IMR-90 (cell line): ENCODE measurements around the gene PARD6G. TPM values are rescaled to one million over a fixed set of nuclear protein-coding genes. Genes with fewer than 3 reads are reported as not detected.

Experiments used
- ATAC-seq: fragments of 200-7000 bp; cut with Tn5 transposase; 2 replicates; pipeline ENCODE4 v1.9.1; 2020; ENCODE audit warnings: low read depth, mild to moderate bottlenecking, moderate library complexity
- BruUV-seq: library from RNA; stranded (reverse); fragments of 400-500 nt; replicated peaks from 2 replicates; lab custom pipeline; 2021; lab: Mats Ljungman, UMichigan
- CTCF ChIA-PET: fragments of 300-600 bp; formaldehyde crosslinking; extraction: SDS; loops from one replicate; lab custom pipeline; 2021; ENCODE audit warnings: antibody characterized with exemption; lab: Yijun Ruan, JAX
- POLR2A ChIA-PET: fragments of 300-600 bp; sonication (Branson Sonifier 250); formaldehyde crosslinking; loops from one replicate; lab custom pipeline; 2022; ENCODE audit warnings: antibody characterized with exemption; ENCODE audit not compliant: unreplicated experiment; lab: Charles Lee
- DNase-seq: peaks from one replicate; pipeline ENCODE4 v3.0.0; 2013
- H2AFZ ChIP-seq: replicated peaks from 2 replicates; pipeline ENCODE3; 2013; ENCODE audit warnings: low read length, mild to moderate bottlenecking; ENCODE audit not compliant: poor library complexity
- H2AK5ac ChIP-seq: 2 replicates; pipeline ENCODE4 v1.6.1; 2013; ENCODE audit warnings: low read depth, low read length, inconsistent platforms
- H2AK9ac ChIP-seq: replicated peaks from 2 replicates; pipeline ENCODE3; 2013; ENCODE audit warnings: mild to moderate bottlenecking, low read depth, low read length, moderate library complexity; ENCODE audit not compliant: poor library complexity
- H2BK120ac ChIP-seq: 2 replicates; pipeline ENCODE4 v1.6.1; 2013; ENCODE audit warnings: low read depth, low read length, inconsistent platforms
- H2BK15ac ChIP-seq: 3 replicates; pipeline ENCODE4 v1.6.1; 2013; ENCODE audit warnings: low read depth, low read length, inconsistent platforms
- H2BK20ac ChIP-seq: 2 replicates; pipeline ENCODE4 v1.6.1; 2013; ENCODE audit warnings: low read depth, mild to moderate bottlenecking, inconsistent platforms, low read length, moderate library complexity
- H2BK5ac ChIP-seq: 2 replicates; pipeline ENCODE4 v1.6.1; 2013; ENCODE audit warnings: mild to moderate bottlenecking, low read depth, low read length, inconsistent platforms; ENCODE audit not compliant: poor library complexity, severe bottlenecking
- H3K14ac ChIP-seq: replicated peaks from 2 replicates; pipeline ENCODE4 v1.6.1; 2013; ENCODE audit warnings: low read depth, low read length, inconsistent platforms
- H3K18ac ChIP-seq: 2 replicates; pipeline ENCODE4 v1.6.1; 2013; ENCODE audit warnings: low read depth, low read length, control low read depth
- H3K23ac ChIP-seq: 2 replicates; pipeline ENCODE4 v1.6.1; 2013; ENCODE audit warnings: low read depth, low read length, inconsistent platforms
- H3K27ac ChIP-seq: 2 replicates; pipeline ENCODE4 v1.5.1; 2013; ENCODE audit warnings: mild to moderate bottlenecking, control low read depth, low read length; ENCODE audit not compliant: insufficient read depth
- H3K27me3 ChIP-seq: 2 replicates; pipeline ENCODE4 v1.6.1; 2013; ENCODE audit warnings: low read length; ENCODE audit not compliant: control insufficient read depth, insufficient read depth
- H3K36me3 ChIP-seq: 2 replicates; pipeline ENCODE4 v1.6.1; 2013; ENCODE audit warnings: low read length, mixed read lengths; ENCODE audit not compliant: control insufficient read depth, insufficient read depth
- H3K4ac ChIP-seq: 2 replicates; pipeline ENCODE4 v1.6.1; 2013; ENCODE audit warnings: low read depth, low read length, inconsistent platforms
- H3K4me1 ChIP-seq: 2 replicates; pipeline ENCODE4 v1.6.1; 2013; ENCODE audit warnings: low read length, mixed read lengths; ENCODE audit not compliant: control insufficient read depth, insufficient read depth
- H3K4me2 ChIP-seq: 2 replicates; pipeline ENCODE4 v1.6.1; 2013; ENCODE audit warnings: low read depth, mild to moderate bottlenecking, control low read depth, low read length, moderate library complexity
- H3K4me3 ChIP-seq: 2 replicates; pipeline ENCODE4 v1.5.1; 2013; ENCODE audit warnings: low read depth, mild to moderate bottlenecking, control low read depth, low read length, moderate library complexity; ENCODE audit not compliant: insufficient read depth
- H3K56ac ChIP-seq: 2 replicates; pipeline ENCODE4 v1.6.1; 2013; ENCODE audit warnings: low read length, inconsistent platforms; ENCODE audit not compliant: insufficient read depth; ENCODE audit errors: extremely low read depth
- H3K79me1 ChIP-seq, 2 experiments: 2 replicates each; pipeline ENCODE4 v1.6.1; 2013; ENCODE audit warnings: low read length in 2 of 2, inconsistent platforms in 1 of 2, low read depth in 1 of 2
- H3K9ac ChIP-seq: 2 replicates; pipeline ENCODE4 v1.6.1; 2013; ENCODE audit warnings: low read depth, low read length, control low read depth
- H3K9me1 ChIP-seq: 2 replicates; pipeline ENCODE4 v1.6.1; 2013; ENCODE audit warnings: low read length, inconsistent platforms; ENCODE audit not compliant: insufficient read depth
- H3K9me3 ChIP-seq: 2 replicates; pipeline ENCODE4 v1.6.1; 2013; ENCODE audit warnings: low read length; ENCODE audit not compliant: control insufficient read depth, insufficient read depth
- H4K20me1 ChIP-seq: 2 replicates; pipeline ENCODE4 v1.6.1; 2013; ENCODE audit warnings: low read length, inconsistent platforms; ENCODE audit not compliant: insufficient read depth
- H4K5ac ChIP-seq: 2 replicates; pipeline ENCODE4 v1.6.1; 2013; ENCODE audit warnings: mild to moderate bottlenecking, low read depth, low read length, control low read depth
- H4K8ac ChIP-seq, 2 experiments: 2 replicates each; pipeline ENCODE4 v1.6.1; 2013; ENCODE audit warnings: low read depth in 2 of 2, low read length in 2 of 2, control low read depth in 1 of 2, inconsistent platforms in 1 of 2
- H4K91ac ChIP-seq: 2 replicates; pipeline ENCODE4 v1.6.1; 2013; ENCODE audit warnings: low read depth, low read length, inconsistent platforms; ENCODE audit not compliant: insufficient read depth
- MAFK ChIP-seq: IDR thresholded peaks from 2 replicates; pipeline ENCODE4 v1.6.1; 2012; ENCODE audit warnings: low read depth, low read length, improper control_type of control experiment
- WGBS, 2 experiments: methylation state at CpG; one replicate each; pipeline versions ENCODE4 v1.1.5 to v1.1.7; 2013; ENCODE audit warnings: missing lambda C conversion rate in 2 of 2; ENCODE audit not compliant: insufficient read length in 1 of 2; ENCODE audit errors: extremely low coverage in 2 of 2; 5-methylcytosine and 5-hydroxymethylcytosine counted together
- dilution Hi-C: fragments of 300-500 bp; cut with HindIII; formaldehyde crosslinking; loops from one replicate; pipeline ENCODE4 v1.14.3; 2018; ENCODE audit warnings: low sequenced_read_pairs; ENCODE audit not compliant: unreplicated experiment
- in situ Hi-C: fragments of 300-500 bp; cut with MboI; formaldehyde crosslinking; loops from 3 replicates; pipeline ENCODE4 v1.14.3; 2019; ENCODE audit warnings: low sequenced_read_pairs, inconsistent platforms, mixed read lengths
- intact Hi-C: fragments of 100-400 bp; cut with micrococcal nuclease; formaldehyde crosslinking; loops from 2 replicates; pipeline ENCODE4 v1.10.0; 2022
- polyA plus RNA-seq, 3 experiments: library from polyadenylated mRNA; depleted of rRNA; stranded (reverse); fragments of >200 nt; gene quantifications; 2 replicates each; pipeline ENCODE4 v1.2.3, GENCODE V29; 2012; ENCODE audit warnings: low replicate concordance in 1 of 3
- total RNA-seq: library from RNA; depleted of rRNA; stranded (reverse); fragments of >200 nt; gene quantifications from 2 replicates; pipeline ENCODE4 v1.2.3, GENCODE V29; 2012
- TF ChIP-seq, protein P1 (sequence below): conservative IDR thresholded peaks from 2 replicates; pipeline ENCODE4 v1.5.1; 2012; ENCODE audit warnings: mild to moderate bottlenecking, low read depth, low read length, improper control_type of control experiment

PARD6G gene
- total and polyA plus RNA-seq, 2 of the 4 experiments (the other 2 are of a cell fraction): 2.5 to 4.6 TPM

DNA sequence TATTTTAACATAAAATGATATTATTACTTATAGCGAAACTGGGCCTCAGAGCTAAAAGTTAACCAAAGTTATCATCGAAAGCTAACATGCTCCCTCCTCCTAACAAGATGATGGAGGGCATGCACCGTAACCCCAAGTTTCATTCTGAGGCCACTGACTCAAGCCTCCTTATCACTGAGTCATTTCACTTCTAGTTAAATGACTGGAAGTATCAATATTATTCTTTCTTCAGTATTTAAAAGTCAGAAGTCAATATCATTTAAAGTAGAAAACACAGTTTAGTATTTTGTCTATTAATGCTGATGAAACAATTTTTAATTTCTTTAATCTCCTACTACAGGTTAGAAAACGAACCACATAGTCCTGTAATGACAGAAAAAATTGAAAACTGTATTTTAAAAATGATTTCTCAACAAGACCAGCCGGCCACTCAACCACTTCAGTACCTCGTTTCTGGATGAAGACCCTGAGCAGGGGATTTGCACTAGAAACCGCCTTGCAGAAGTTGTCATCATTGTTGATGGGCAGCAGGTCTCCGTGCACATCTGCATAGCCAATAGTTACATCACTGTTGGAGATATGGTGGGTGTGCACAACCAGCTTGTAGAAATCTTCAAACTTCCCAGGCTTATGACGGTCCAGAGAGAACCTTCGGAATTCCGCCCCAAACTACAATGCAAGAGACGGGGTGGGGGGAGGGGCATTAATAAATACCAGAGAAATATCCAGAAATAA, 44.9 kb downstream of the PARD6G start:
- H4K91ac ChIP-seq: no peak overlapping the region
- no peak overlapping the region for H2BK120ac ChIP-seq
- H3K9me1 ChIP-seq: peaks cover 11% of the 10 kb centered on the region
- no peak overlapping the region for H3K4me3 ChIP-seq
- TF ChIP-seq, protein P1, sequence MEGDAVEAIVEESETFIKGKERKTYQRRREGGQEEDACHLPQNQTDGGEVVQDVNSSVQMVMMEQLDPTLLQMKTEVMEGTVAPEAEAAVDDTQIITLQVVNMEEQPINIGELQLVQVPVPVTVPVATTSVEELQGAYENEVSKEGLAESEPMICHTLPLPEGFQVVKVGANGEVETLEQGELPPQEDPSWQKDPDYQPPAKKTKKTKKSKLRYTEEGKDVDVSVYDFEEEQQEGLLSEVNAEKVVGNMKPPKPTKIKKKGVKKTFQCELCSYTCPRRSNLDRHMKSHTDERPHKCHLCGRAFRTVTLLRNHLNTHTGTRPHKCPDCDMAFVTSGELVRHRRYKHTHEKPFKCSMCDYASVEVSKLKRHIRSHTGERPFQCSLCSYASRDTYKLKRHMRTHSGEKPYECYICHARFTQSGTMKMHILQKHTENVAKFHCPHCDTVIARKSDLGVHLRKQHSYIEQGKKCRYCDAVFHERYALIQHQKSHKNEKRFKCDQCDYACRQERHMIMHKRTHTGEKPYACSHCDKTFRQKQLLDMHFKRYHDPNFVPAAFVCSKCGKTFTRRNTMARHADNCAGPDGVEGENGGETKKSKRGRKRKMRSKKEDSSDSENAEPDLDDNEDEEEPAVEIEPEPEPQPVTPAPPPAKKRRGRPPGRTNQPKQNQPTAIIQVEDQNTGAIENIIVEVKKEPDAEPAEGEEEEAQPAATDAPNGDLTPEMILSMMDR: no peak
- peak; percentile 58 for TF ChIP-seq MAFK
- peaks cover 4% of the 10 kb centered on the region for H4K20me1 ChIP-seq
- no peaks in the 10 kb centered on the region for H3K36me3 ChIP-seq
- in situ Hi-C loops: no loop called here
- H3K4me2 ChIP-seq: no peak overlapping the region
- POLR2A ChIA-PET: no interaction called here
- H3K14ac ChIP-seq: no peak overlapping the region
- no peaks in the 10 kb centered on the region for H3K79me1 ChIP-seq
- ATAC-seq: no peak
- CTCF ChIA-PET: no interaction called here
- DNase-seq: no peak
- no peak overlapping the region for H3K23ac ChIP-seq
- no peak overlapping the region for H4K8ac ChIP-seq
- H2AK5ac ChIP-seq: no peak overlapping the region
- H3K27ac ChIP-seq: no peak overlapping the region
- H2BK20ac ChIP-seq: no peak overlapping the region
- intact Hi-C loops: no loop called here
- H3K27me3 ChIP-seq: no peaks in the 10 kb centered on the region
- H3K9ac ChIP-seq: no peak overlapping the region
- no peak overlapping the region for H2AFZ ChIP-seq
- H3K4ac ChIP-seq: no peak overlapping the region
- no peaks in the 10 kb centered on the region for H3K9me3 ChIP-seq
- no peak overlapping the region for H2AK9ac ChIP-seq
- dilution Hi-C loops: no loop called here
- 100% methylated on average over 1 of the region's 12 CpGs; no CpG with 5 or more reads in 1 of the 2 experiments for WGBS, 2 experiments
- no peak overlapping the region for H2BK5ac ChIP-seq
- H3K4me1 ChIP-seq: peaks cover 5% of the 10 kb centered on the region
- no peak overlapping the region for H2BK15ac ChIP-seq
- no peak overlapping the region for H3K18ac ChIP-seq
- no TSS peak for BruUV-seq
- H3K56ac ChIP-seq: no peak overlapping the region
- H4K5ac ChIP-seq: no peak overlapping the region
